A673 (cell line): ENCODE data around the gene EGFR.

Experiments used
- EZH2 ChIP-seq: fragments of 200-600 bp; sonication (generic); IDR thresholded peaks from 2 replicates; pipeline ENCODE4 v1.6.1; 2017; ENCODE audit warnings: borderline replicate concordance, low read depth, mild to moderate bottlenecking, mixed read lengths, antibody characterized with exemption, low read length; ENCODE audit not compliant: poor library complexity, severe bottlenecking
- TF ChIP-seq, protein P1 (sequence below): fragments of 300-800, 200-600 bp; sonication (generic); conservative IDR thresholded peaks from 2 replicates; pipeline ENCODE4 v1.5.1; 2017; ENCODE audit warnings: low read depth, mild to moderate bottlenecking, antibody characterized with exemption, low read length, moderate library complexity, mixed read lengths

DNA sequence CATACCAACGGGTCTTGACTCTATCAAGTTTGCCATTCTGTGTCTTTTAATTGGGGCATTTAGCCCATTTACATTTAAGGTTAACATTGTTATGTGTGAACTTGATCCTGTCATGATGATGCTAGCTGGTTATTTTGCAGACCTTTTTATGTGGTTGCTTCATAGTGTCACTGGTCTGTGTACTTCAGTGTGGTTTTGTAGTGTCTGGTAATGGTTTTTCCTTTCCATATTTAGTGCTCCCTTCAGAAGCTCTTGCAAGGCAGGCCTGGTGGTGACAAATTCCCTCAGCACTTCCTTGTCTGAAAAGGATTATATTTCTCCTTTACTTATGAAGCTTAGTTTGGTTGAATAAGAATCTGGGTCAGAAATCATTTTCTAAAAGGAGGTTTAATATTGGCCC, 211.2 kb downstream of the EGFR start:
- TF ChIP-seq, protein P1, sequence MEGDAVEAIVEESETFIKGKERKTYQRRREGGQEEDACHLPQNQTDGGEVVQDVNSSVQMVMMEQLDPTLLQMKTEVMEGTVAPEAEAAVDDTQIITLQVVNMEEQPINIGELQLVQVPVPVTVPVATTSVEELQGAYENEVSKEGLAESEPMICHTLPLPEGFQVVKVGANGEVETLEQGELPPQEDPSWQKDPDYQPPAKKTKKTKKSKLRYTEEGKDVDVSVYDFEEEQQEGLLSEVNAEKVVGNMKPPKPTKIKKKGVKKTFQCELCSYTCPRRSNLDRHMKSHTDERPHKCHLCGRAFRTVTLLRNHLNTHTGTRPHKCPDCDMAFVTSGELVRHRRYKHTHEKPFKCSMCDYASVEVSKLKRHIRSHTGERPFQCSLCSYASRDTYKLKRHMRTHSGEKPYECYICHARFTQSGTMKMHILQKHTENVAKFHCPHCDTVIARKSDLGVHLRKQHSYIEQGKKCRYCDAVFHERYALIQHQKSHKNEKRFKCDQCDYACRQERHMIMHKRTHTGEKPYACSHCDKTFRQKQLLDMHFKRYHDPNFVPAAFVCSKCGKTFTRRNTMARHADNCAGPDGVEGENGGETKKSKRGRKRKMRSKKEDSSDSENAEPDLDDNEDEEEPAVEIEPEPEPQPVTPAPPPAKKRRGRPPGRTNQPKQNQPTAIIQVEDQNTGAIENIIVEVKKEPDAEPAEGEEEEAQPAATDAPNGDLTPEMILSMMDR, result no peak
- no peak for TF ChIP-seq EZH2
